ENCODE results near the gene HENMT1. TPM values are rescaled to one million over a fixed set of nuclear protein-coding genes. Genes with fewer than 3 reads are reported as not detected.
"Not testable (repeated sequence)": the region's sequence is repeated elsewhere in the genome, so short reads cannot be mapped to it uniquely, and the experiment has no call there.

The HENMT1 gene
- total RNA-seq, 1 donor from 2014 or later: 5.9 TPM

DNA sequence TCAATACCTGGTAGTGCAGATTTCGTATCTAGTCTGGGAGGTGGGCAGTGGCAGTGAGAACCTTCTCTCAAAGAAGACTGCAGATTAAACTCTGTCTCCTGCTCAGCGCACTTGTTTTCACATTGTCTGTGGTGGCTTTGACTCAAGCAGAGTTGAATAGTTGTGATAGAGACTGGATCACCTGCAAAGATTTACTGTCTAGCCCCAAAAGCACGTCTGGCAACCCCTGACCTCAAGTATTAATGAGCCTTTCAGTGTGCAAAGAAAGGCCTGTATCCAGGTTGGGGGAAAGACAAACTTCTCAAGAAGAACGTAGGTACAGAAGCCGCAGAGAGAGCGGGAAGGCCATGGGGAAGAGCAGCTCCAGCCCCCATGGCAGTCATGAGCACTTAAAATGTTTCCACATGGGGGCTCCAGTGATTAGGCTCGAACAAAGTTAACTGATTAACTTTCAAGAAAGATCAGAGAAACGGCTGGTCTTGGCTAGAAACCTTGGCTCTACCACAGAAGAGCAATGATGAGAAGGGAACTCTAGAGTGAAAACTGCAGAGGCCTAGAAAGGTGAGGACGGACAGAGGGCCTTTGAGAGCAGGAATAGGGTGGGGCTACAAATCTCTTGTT is 15.2 kb downstream of the HENMT1 start:
- H3K9me3 Mint-ChIP-seq (ENCODE audit: low read depth): no peaks in the 10 kb centered on the region
- H3K4me3 Mint-ChIP-seq (ENCODE audit: low read depth): no peak overlapping the region
- peaks cover 11% of the 10 kb centered on the region for H3K4me1 Mint-ChIP-seq (ENCODE audit: low read depth)
- TF ChIP-seq, protein P1, sequence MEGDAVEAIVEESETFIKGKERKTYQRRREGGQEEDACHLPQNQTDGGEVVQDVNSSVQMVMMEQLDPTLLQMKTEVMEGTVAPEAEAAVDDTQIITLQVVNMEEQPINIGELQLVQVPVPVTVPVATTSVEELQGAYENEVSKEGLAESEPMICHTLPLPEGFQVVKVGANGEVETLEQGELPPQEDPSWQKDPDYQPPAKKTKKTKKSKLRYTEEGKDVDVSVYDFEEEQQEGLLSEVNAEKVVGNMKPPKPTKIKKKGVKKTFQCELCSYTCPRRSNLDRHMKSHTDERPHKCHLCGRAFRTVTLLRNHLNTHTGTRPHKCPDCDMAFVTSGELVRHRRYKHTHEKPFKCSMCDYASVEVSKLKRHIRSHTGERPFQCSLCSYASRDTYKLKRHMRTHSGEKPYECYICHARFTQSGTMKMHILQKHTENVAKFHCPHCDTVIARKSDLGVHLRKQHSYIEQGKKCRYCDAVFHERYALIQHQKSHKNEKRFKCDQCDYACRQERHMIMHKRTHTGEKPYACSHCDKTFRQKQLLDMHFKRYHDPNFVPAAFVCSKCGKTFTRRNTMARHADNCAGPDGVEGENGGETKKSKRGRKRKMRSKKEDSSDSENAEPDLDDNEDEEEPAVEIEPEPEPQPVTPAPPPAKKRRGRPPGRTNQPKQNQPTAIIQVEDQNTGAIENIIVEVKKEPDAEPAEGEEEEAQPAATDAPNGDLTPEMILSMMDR (IDR thresholded peaks at IDR 0.05; ENCODE audit: unreplicated experiment): no peak
- H3K27ac Mint-ChIP-seq: no peak overlapping the region
- no peak for DNase-seq (ENCODE audit: low spot score, unreplicated experiment)
- H3K27me3 Mint-ChIP-seq: no peaks in the 10 kb centered on the region
- no peaks in the 10 kb centered on the region for H3K36me3 Mint-ChIP-seq (ENCODE audit: insufficient read depth)

DNA sequence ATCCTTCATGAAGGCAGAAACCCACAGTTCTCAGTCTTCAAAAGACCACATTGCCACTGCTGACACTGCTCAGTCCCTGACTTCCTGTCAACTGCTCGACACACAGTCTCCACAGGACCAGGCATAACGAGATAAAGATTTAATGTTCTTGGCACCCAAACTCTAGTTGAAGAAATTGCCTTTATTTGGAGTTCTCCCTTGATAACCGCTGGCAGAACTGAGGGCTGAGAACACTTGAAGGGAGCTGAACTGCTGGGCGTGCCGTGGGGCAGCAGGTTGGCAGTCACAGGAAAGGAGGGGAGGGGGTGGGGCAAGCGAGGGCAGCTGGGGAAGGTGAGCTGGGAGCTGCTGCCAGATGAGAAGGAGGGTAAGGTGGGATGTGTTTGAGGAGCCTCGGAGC is 15.9 kb downstream of the HENMT1 start:
- Mint-ChIP-seq H3K4me1 (ENCODE audit: low read depth) (peaks cover 11% of the 10 kb centered on the region), H3K4me3 (ENCODE audit: low read depth) (no peak overlapping the region)

DNA sequence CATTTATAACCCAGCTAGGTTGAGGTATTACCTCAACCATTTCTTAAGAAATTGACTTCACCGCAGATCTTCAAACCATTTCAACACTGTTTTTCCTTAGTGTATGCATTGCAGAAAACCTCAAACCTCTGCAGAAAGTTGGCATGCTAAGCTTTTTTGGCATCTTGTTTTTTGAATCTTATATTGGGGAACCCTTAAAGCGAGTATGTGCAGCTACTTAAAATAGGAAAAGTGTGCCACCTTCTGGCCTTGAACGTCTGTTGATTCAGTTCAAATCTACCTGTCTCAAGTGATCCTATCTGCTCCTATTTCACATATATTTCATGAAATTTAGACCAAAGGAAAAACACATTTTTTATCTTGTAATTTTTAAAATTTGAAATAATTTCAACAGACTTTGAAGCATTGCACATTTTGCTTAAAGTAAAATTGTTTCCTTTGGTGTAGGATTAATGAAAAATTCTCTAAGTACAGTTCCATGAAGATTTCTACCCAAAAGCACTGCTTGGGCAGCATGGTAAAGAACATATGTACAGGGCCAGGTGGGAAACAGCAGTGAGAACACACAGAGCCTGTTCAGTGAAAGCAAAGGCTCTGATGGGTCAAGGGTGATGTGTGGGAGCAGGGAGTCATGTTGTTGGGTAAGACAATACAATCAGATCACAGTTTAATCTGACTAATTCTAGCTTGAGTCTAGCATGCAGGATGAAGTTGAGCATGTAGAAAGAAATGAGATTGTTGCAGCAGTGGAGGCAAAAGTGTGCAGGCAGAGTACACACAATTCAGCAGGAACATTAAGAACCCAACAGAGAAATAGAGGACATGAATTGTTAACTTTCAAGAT is 17.2 kb downstream of the HENMT1 start:
- Mint-ChIP-seq H3K27me3 (no peaks in the 10 kb centered on the region), H3K36me3 (ENCODE audit: insufficient read depth) (peaks cover 2% of the 10 kb centered on the region), H3K4me1 (ENCODE audit: low read depth) (peaks cover 11% of the 10 kb centered on the region), H3K4me3 (ENCODE audit: low read depth) (no peak overlapping the region), H3K9me3 (ENCODE audit: low read depth) (peaks cover 8% of the 10 kb centered on the region), H3K27ac (no peak overlapping the region)
- DNase-seq (ENCODE audit: low spot score, unreplicated experiment): no peak
- TF ChIP-seq, protein P1 (IDR thresholded peaks at IDR 0.05; ENCODE audit: unreplicated experiment): peak; percentile 68

More for the DNA sequence above, 15.9 kb downstream of the HENMT1 start:
- H3K27me3 Mint-ChIP-seq: no peaks in the 10 kb centered on the region
- H3K27ac Mint-ChIP-seq: no peak overlapping the region
- peaks cover 4% of the 10 kb centered on the region for H3K9me3 Mint-ChIP-seq (ENCODE audit: low read depth)
- peaks cover under 1% of the 10 kb centered on the region for H3K36me3 Mint-ChIP-seq (ENCODE audit: insufficient read depth)
- DNase-seq (ENCODE audit: low spot score, unreplicated experiment): no peak
- TF ChIP-seq, protein P1 (IDR thresholded peaks at IDR 0.05; ENCODE audit: unreplicated experiment): no peak

DNA sequence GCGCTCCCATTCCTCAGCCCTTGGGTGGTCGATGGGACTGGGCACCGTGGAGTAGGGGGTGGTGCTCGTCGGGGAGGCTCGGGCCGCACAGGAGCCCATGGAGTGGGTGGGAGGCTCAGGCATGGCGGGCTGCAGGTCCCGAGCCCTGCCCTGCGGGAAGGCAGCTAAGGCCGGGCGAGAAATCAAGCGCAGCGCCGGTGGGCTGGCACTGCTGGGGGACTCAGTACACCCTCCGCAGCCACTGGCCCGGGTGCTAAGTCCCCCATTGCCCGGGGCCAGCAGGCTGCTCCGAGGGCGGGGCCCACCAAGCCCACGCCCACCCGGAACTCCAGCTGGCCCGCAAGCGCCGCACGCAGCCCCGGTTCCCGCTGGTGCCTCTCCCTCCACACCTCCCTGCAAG is 20.0 kb downstream of the HENMT1 start:
- H3K4me1 Mint-ChIP-seq (ENCODE audit: low read depth); H3K27me3 Mint-ChIP-seq; DNase-seq (ENCODE audit: low spot score, unreplicated experiment); H3K36me3 Mint-ChIP-seq (ENCODE audit: insufficient read depth); H3K27ac Mint-ChIP-seq; H3K4me3 Mint-ChIP-seq (ENCODE audit: low read depth); H3K9me3 Mint-ChIP-seq (ENCODE audit: low read depth): not testable (repeated sequence)

DNA sequence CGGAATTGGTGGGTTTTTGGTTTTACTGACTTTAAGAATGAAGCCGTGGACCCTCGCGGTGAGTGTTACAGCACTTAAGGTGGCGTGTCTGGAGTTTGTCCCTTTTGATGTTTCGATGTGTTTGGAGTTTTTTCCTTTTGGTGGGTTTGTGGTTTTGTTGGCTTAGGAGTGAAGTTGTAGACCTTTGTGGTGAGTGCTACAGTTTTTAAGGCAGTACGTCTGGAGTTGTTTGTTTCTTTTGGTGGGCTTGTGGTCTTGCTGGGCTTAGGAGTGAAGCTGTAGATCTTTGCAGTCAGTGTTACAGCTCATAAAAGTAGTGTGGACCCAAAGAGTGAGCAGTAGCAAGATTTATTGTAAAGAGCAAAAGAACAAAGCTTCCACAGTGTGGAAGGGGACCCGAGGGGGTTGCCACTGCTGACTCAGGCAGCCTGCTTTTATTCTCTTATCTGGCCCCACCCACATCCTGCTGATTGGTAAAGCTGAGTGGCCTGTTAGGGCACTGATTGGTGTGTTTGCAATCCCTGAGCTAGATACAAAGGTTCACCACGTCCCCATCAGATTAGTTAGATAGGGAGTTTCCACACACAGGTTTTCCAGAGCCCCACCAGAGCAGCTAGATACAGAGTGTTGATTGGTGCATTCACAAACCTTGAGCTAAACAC is 20.9 kb downstream of the HENMT1 start:
- TF ChIP-seq, protein P1 (IDR thresholded peaks at IDR 0.05; ENCODE audit: unreplicated experiment): no peak
- DNase-seq (ENCODE audit: low spot score, unreplicated experiment): no peak
- peaks cover 2% of the 10 kb centered on the region for H3K36me3 Mint-ChIP-seq (ENCODE audit: insufficient read depth)
- no peaks in the 10 kb centered on the region for H3K27me3 Mint-ChIP-seq
- H3K27ac Mint-ChIP-seq: no peak overlapping the region
- no peak overlapping the region for H3K4me3 Mint-ChIP-seq (ENCODE audit: low read depth)
- no peaks in the 10 kb centered on the region for H3K4me1 Mint-ChIP-seq (ENCODE audit: low read depth)
- peaks cover 8% of the 10 kb centered on the region for H3K9me3 Mint-ChIP-seq (ENCODE audit: low read depth)
